Astrocyte (in vitro differentiated cells and primary cell): ENCODE measurements around the gene PARK7.

Experiments used
- CTCF ChIP-seq: IDR thresholded peaks from 2 replicates; pipeline ENCODE4 v1.5.1; 2011; ENCODE audit warnings: low read depth, mild to moderate bottlenecking, inconsistent platforms, low read length, moderate library complexity; ENCODE audit not compliant: insufficient read depth
- EZH2 ChIP-seq: IDR thresholded peaks from 2 replicates; pipeline ENCODE4 v1.6.1; 2012; ENCODE audit warnings: mild to moderate bottlenecking, low read length, inconsistent platforms; ENCODE audit not compliant: insufficient read depth

GRCh38 chr1:7972285-7972684 is 10.8 kb downstream of the PARK7 start:
- TF ChIP-seq EZH2 = no peak
- no peak for TF ChIP-seq CTCF
